PC-3 (cell line): Measurements from ENCODE around the gene PHLDA3.
"Not testable (repeated sequence)": the region's sequence is repeated elsewhere in the genome, so short reads cannot be mapped to it uniquely, and the experiment has no call there.

Source experiments
- EZH2 ChIP-seq: fragments of 300-600 bp; sonication (generic); IDR thresholded peaks from one replicate; pipeline ENCODE4 v1.6.1; 2017; ENCODE audit warnings: antibody characterized with exemption, mild to moderate bottlenecking, low read length; ENCODE audit not compliant: unreplicated experiment
- EZH2phosphoT487 ChIP-seq: fragments of 300-600 bp; sonication (generic); IDR thresholded peaks from 2 replicates; pipeline ENCODE4 v1.6.1; 2018; ENCODE audit warnings: mild to moderate bottlenecking, antibody characterized with exemption, low read length, borderline replicate concordance
- TF ChIP-seq, protein P1 (sequence below): fragments of 300-600 bp; sonication (generic); conservative IDR thresholded peaks from 2 replicates; pipeline ENCODE4 v1.5.1; 2017; ENCODE audit warnings: antibody characterized with exemption, low read depth, mild to moderate bottlenecking, low read length

DNA sequence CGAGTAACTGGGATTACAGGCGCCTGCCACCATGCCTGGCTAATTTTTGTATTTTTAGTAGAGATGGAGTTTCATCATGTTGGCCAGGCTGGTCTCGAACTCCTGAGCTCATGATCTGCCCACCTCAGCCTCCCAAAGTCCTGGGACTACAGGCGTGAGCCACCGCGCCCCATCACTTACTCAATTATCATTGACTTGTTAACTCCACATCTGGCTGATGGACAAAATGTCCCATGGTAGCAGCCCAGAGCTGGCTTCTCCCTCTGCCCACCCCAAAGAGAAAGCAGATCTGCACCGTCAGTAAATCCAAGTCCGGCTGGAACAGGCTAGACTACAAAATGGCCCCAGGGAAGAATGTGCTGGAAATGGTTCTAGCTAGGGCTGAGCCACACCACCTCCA is 3.3 kb upstream of the PHLDA3 start:
- TF ChIP-seq, protein P1, sequence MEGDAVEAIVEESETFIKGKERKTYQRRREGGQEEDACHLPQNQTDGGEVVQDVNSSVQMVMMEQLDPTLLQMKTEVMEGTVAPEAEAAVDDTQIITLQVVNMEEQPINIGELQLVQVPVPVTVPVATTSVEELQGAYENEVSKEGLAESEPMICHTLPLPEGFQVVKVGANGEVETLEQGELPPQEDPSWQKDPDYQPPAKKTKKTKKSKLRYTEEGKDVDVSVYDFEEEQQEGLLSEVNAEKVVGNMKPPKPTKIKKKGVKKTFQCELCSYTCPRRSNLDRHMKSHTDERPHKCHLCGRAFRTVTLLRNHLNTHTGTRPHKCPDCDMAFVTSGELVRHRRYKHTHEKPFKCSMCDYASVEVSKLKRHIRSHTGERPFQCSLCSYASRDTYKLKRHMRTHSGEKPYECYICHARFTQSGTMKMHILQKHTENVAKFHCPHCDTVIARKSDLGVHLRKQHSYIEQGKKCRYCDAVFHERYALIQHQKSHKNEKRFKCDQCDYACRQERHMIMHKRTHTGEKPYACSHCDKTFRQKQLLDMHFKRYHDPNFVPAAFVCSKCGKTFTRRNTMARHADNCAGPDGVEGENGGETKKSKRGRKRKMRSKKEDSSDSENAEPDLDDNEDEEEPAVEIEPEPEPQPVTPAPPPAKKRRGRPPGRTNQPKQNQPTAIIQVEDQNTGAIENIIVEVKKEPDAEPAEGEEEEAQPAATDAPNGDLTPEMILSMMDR: not testable (repeated sequence)
- TF ChIP-seq EZH2, EZH2phosphoT487: not testable (repeated sequence)
